ENCODE measurements around the gene FOXN3.
"Not testable (repeated sequence)": the region's sequence is repeated elsewhere in the genome, so short reads cannot be mapped to it uniquely, and the experiment has no call there.

FOXN3 gene

DNA sequence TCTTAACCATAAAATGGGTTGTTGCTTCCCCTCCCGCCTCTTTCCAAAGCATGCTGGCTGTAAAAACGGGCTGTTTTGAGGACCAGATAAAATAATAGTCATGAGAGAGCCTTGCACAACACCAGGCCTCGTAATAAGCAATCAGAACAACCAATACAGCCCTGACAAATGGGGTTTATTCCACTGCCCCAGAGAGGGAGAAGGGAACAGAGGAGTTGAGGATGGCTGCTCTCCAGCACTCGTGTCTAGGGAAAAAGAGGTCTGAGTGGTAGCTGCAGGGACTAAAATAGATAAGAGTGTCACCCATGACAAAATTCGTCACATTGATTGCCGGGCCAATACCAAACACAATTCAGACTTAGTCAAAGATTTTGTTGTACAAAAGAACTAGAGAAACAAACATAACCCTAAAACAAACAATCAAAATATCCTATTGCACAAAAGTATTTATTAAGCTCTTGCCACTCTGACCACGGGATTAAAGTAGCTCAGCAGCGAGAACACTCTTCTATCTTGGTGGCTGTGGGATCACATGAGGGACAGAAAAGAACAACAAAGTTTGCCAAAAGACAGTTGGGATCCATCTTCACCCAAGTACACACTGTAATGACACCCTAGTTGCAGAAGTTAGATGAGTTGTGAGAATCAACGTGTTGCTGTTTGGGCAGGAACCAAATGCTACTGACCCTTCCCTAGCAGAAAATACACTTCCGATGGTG is 188.0 kb downstream of the FOXN3 start:
- DNase-seq (ENCODE audit: low read depth in 3 of 3): no peak

DNA sequence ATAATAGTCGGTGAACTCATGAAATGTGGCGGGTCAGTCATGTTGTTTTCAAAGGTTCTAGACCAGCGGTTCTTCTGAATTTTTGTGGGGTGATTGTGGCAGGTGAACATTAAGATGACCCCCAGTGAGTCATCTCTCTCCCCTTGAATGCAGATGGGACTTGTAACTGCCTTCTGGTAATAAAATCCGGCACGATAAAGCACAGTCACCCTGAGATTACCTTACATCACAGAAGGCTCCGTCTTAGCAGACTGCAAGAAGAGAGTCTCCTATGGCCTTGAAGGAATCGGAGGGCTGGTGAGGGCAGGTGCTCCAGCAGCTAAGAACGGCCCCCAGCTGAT is 189.6 kb downstream of the FOXN3 start:
- DNase-seq (ENCODE audit: low read depth in 3 of 3): no peak

DNA sequence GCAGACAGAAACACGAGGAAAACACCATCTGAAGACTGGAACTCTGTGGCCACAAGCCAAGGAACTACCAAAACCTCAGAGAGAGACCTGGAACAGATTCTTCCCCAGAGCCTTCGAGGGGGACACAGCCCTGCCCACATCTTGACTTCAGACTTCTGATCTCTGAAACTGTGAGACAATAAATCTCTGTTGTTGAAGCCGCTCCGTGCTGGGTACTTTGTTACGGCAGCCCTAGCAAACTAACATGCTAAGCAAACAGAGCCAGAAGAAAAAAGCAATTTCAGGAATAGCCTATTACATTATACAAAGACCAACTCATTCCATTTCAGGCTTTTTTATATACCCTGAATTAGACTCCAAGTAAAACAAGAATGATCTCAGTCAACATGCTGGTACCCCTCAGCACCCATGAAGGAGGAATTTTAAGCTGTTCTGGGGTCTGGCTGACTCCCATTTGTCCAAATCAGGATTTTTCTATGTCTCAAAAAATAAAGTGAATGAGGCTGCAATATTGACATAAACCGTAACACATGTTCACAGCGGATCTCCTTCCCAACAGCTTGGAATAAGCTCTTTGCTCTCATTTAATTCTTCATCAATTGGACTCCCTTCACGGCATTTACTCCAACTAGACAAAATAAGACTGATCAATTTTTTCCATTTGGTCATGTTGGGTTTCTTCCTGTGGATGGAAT is 190.1 kb downstream of the FOXN3 start:
- no peak for DNase-seq (ENCODE audit: low read depth in 3 of 3)

DNA sequence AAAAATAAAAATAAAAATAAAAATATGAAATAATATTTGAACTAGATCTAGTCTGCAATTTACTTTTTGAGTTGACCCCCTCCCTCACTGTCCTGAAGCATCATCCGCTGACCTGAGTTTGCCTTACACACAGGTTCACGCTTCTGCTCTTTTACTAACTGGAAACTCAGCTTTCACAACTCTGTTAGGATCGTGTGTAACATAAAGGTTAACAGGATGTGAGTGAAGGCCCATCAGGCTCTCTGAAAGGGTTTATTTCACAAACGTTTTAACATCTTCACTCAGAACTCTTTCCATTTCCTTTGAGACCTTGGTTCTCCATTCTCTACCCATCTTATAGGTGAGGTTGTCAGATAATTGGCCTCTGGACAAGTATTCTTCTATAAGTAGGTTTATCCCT is 191.4 kb downstream of the FOXN3 start:
- DNase-seq (ENCODE audit: low read depth in 3 of 3): no peak

DNA sequence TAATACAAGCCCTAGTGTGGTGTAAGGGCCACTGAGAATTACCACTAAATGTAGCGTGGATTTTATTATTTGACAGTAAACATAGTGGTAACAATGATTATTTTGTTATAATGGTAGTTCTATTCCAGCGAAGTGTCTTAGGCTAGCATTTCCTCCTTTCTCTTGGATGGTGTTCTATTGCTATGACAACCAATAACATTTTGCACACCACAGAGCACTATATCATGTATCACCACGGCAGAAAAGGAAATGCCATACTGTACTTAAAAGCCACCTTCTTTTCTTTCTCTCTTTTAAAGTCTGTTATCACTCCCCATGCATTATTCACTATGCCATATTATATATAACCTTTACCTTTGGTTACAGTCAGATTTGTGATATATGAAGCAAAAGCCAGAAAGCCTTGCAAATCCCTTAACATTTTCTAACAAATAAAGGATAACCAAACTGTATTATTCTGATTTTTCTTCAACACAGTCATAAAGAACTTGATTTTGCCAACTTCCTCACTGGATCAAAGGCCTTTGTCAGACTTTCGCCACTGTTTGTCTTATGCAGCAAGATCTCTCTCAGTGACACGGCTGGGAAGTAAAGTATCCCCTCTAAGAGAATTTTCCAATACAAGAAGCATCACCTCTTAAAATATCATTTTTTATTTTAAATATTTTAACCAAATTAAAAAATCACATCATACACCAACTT is 195.8 kb downstream of the FOXN3 start:
- no peak for DNase-seq (ENCODE audit: low read depth in 3 of 3)

DNA sequence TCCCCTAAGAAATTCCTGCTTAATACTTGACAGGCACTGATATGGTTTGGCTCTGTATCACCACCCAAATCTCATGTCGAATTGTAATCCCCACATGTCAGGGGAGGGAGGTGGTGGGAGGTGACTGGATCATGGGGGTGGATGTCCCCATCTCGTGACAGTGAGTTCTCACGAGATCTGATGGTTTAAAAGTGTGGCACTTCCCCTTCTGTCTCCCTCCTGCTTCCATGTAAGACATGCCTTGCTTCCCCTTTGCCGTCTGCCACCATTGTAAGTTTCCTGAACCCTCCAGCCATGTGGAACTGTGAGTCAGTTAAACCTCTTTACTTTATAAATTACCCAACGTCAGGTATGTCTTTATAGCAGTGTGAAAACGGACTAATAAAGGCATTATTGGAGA is 198.0 kb downstream of the FOXN3 start:
- DNase-seq (ENCODE audit: low read depth in 3 of 3): no peak

DNA sequence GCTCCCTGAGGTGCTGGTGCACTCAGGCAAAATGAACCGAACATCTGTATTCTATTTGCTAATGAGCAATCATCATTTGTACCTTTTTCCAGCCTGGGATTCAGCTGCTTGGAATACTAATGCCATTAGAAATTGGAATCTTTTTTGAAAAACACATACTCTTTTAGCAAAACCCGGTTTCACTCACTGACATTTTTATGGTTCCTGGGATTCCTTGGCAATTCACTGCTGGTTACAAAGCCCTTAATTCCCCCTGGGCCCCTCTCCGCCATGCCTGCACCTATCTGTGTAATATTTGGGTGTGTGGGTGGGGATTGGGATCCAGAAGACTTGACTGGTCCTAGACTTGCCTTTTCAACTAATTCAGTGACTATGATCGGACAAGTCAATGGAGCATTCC is 199.1 kb downstream of the FOXN3 start:
- DNase-seq (ENCODE audit: low read depth in 3 of 3): no peak

DNA sequence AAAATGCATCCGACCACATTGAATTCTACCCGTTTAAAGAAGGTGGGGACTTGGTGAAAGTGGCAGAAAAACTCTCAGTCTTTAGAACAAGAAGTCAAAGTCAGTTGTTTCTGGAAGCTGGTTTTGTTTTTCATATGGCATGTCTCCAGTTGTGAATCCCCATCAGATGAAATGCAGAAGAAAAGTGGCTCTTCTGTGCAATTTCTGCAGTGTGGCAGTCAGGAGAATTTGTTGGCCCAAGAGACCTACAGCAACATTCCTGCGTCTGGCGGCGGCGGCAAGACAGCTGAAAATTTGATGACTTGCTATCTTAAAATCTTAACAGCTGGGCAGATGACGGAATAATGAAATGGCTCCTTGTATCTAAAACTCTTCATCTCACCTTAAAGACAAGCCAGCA is 201.5 kb downstream of the FOXN3 start:
- no peak for DNase-seq (ENCODE audit: low read depth in 3 of 3)

DNA sequence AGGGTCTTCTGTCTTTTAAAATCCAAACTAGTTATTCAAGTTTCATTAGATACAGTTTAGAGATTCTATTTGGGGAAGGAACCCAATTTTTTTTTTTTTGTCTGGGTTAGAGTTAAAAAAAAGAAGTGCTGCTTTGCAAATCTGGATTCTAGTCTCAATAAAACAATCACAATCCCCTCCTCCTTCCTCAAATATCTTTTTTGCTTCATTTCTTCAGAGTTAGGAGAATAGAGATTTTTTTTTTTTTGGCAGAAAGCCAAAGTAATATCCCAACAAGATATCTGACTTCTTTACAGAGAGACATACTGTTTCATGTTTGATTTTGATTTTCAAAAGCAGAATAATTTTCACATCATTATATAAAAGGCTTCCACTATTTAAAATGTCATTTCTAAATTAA is 201.9 kb downstream of the FOXN3 start:
- DNase-seq (ENCODE audit: low read depth in 3 of 3): no peak

DNA sequence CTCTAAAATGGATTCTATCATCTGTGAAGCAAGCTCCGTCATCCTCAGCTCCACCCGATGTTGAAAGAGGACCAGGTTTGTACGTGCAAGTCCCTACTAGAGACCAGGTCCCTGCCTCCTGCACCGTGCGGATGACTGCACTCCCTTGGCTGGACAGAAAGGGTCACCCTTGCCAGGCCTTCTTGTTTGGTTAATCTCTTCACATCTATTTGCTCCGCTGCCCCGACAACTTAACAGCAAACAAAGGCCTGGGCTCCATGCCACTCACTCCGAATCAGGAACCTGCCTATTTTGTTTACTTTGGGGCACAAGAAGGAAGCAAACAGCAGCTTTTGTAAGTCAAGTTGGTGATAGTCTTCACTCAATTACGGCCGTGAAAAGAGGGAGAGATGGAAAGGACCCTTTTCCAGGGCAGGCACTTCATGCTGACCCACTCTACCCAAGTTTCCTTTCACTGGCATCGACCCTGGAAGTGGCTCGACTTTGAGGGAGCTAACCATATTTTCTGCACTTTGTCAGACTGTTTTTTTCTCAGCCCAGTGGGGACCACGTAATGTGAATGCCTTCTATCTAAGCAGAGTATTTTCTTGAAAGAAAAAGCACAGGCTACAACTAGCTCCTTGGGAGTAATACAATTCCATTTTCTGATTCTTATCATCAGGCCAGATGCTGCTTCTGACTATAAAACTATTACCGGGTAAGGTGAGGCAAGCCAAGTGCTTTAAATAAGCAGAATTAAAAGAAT is 202.6 kb downstream of the FOXN3 start:
- DNase-seq (ENCODE audit: low read depth in 3 of 3): no peak

DNA sequence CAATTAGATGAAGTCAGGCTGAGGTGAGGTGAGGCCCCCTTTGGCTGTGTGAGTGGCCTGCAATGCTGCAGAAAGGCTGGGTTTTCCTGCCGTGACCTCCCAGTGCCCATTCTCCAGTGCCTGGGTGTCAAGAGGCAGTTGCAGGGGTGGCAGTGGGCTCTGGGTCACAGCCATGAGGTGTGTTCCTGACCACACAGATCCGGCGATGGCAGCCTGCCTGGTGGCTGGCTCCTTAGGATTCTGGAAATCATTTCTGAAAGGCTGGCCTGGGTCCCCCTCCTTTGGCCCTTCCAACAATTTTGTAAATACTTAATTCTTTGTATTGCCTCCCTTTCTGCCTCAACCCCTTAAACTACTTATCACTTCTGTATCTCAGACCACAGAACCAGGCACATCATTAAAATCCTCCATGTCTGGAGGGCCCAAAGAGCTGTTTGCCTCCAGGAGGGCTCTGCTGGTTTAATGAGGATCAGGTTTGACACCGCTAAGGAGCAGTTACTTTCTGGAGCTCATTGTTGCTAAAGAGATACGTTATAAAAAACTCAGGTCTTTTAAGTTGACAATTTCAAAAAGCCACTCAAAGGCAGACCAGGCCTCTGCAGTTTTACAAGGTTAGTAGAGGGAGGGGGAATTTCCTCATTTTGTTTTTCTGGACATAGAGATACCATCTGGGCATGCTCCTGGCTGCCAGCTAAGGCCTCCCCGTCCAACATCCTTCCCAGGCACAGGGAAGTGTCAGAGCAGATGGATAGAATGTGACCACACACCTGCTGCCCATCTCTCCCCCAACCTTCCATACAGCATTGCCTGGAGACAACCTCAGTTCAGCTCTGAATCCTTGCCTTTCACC is 204.4 kb downstream of the FOXN3 start:
- DNase-seq (ENCODE audit: low read depth in 3 of 3): no peak

DNA sequence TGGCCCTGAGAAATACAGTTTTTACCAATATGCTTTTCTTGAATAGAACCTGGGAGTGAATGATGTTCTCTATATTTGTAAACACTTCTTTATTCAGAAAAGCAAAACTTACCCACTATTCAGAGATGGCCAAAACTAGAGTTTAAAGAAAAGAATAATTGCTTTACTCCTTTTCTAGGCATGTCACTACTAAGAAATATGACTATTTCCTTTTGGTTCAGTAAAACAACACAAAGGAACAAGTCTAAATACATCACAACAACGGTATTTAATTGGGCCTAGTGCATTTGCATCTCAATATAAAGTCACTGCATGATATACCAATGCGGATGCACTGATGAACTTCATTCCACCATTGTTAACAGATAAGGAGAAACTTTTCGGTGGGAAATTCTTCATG is 207.5 kb downstream of the FOXN3 start:
- DNase-seq (ENCODE audit: low read depth in 3 of 3): no peak

DNA sequence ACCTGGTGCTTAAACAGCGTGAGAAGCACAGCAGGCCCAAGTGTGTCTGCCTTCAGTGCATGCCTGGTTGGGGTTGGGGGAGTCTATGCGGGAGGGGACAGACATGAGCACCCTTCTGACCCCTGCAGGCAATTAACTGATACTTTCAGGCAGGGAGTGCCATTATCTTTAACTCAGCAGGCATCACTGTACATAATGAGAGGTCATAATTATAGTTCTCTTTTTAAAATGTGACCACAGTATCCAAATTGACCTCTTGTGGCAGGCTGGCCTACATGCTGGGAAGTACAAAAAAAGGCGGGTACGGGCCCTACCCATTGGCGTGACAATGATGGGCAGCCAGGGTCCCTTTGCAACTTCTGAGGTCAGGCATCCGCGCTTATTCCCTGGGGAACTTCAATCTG is 209.1 kb downstream of the FOXN3 start:
- no peak for DNase-seq (ENCODE audit: low read depth in 3 of 3)

DNA sequence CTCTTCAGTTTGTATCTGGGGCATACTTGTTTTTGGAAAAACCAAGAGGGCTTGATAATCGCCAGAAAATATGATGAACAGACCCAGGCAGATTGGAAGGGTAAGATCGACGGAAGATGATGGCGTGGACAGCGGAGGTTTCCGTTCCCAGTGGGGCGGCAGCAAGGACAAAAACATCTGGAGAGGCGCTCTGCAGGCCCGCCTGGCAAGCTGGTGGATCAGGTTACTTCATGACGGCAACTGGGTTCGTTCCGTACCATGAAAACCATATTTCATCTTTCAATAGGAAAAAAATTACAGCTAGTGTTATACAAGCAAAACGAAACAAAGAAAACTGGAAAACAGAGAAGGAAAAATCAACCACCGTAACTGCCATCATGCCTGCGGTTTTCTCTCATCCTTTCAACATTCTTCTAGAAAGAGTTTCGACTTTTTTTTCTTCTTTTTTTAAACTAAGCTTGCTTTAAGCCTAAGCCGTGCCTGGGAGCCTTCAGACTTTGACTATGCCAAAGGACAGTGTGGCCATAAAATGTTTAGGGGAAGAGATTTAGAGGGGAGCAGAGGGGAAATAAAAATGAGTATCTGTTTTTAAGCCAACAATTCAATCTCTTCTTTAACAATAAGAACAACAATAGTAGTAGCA is 210.5 kb downstream of the FOXN3 start:
- DNase-seq (ENCODE audit: low read depth in 3 of 3): no peak

DNA sequence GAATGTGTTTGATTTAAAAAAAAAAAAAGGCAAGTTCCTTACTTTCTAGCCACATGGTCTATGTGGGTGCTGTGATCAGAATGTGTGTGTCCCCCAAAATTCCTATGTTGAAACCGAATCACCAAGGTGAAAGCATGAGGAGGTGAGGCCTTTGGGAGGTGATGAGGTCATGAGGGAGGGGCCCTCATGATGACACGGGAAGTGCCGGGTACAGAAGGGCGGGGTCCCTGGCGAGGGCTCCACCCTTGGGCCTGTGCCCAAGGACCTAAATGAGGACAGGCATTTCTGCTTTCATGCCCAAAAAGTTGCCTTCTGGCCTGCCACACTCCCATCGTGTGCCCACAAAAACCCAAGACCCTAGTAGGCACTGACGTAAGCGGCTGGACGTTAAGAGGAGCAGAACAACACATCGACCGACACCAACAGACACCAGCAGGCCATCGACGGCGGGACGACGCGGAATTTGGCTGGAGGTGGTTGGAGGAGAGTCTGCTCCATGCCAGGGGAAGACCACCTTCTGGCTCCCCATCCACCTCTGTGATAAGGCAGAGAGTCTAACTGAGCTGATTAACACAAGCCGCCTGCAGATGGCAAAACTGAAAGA is 211.8 kb downstream of the FOXN3 start:
- no peak for DNase-seq (ENCODE audit: low read depth in 3 of 3)

DNA sequence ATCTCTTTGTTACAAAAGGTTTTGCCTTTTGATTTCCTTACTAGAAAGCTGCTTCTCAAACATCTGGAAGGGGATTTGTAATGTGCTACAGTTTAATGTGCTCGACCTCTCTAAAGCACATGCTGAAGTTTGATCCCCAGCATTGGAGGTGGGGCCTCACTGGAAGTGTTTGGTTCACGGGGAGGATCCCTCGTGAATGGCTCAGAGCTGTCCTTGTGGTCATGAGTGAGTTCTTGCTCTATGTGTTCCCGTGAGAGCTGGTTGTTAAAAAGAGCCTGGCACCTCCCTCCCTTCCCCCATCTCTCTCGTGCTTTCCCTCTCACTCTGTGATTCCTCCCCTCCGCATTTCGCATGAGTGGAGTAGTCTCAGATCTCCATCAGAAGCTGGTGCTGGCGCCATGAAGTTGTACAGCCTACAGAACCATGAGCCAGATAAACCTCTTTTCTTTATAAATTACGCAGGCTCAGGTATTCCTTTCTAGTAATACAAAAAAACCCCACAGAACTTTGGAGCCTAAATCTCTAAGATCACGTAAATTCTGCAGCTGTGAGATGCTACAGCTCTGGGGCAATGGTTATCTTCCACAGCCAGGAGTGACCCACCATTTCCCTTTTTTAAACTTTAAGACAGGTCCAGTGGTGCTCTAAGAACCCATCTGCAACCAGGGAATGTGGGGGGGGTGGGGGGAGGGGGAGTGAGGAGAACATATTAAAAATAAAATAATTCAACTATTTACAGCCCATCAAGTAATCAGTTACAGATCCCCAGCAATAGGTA is 214.4 kb downstream of the FOXN3 start:
- no peak for DNase-seq (ENCODE audit: low read depth in 3 of 3)

DNA sequence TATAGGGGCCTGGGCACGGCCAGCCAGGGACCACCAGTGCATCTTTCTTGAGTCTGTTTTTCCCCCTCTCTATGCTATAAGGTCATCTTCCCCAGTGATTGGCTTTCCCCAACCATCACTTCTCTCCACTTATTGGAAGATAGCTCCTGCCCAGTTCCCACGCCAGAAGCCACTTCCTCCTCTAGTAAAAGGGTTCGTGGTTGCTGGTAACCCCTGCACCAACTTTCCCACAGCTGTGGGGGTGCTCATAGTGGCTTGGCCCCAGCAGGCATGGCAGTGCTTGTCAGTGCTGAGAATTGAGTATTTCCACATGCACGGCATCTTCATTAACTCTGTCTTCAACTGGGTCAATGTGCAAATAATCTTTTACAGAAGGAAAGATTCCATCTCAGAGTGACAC is 215.4 kb downstream of the FOXN3 start:
- no peak for DNase-seq (ENCODE audit: low read depth in 3 of 3)

DNA sequence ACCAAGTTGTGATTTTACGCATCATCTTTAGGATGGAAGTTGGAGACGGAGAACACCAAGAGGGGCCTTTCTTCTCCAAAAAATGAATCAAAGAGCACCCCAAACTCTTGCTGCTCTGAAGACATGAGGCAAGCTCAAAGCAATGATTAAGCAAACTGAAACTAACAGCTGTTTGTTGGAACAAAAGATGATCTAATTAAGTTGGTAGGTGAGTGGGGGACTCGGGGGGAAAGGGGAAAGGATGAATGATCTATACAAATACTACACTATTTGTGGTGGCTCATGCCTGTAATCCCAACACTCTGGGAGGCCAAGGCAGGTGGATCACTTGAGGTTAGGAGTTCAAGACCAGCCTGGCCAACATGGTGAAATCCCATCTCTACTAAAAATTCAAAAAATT is 217.7 kb downstream of the FOXN3 start:
- not testable (repeated sequence) for DNase-seq (ENCODE audit: low read depth in 3 of 3)

DNA sequence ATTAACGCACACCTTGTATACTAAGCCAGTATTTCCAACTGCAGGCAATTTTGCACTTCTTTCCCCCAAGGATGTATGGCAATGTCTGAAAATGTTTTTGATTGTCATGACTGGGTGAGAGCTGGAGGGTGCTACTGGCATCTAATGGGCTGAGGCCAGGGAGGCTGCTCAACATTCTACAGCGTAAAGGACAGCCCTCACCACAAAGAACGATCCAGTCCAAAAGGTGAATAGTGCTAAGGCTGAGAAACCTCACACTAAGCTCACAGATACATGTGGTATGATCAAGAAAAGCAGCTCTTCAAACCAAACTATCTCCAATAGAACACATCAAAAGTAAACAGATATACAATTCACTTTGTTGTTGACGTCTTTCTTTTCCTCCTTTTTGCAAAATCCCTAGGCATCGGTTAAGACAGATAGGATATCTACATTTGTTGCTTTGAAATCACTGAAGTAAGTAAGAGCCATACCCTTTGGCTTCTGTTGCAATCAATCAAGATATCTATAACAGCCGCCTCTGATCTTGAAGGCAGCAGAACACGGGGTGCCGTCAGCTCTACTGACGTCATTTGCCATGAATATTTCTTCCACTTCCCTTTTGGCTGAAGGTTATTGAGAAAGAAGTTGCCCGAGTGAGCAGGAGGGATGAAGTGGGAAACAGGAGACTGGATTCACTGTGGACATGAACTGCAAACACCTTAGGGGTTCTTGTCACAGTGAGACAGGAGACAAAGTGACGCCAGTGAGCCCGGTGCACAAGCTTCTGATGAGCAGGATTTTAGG is 218.3 kb downstream of the FOXN3 start:
- DNase-seq (ENCODE audit: low read depth in 3 of 3): no peak

Measured in stimulated activated CD4-positive, alpha-beta T cell treated with anti-CD3 and anti-CD28 coated beads, TNF-alpha, amount 100 ng/mL, for 4 hours (primary cell).